G401.6 (cell line): Measurements from ENCODE around the gene COMMD7.

Experiments
- FAIRE-seq: peaks from 2 replicates; lab custom pipeline; 2012; peaks lifted over from hg19 to GRCh38; lab: Jason Lieb, UNC

COMMD7 gene

DNA sequence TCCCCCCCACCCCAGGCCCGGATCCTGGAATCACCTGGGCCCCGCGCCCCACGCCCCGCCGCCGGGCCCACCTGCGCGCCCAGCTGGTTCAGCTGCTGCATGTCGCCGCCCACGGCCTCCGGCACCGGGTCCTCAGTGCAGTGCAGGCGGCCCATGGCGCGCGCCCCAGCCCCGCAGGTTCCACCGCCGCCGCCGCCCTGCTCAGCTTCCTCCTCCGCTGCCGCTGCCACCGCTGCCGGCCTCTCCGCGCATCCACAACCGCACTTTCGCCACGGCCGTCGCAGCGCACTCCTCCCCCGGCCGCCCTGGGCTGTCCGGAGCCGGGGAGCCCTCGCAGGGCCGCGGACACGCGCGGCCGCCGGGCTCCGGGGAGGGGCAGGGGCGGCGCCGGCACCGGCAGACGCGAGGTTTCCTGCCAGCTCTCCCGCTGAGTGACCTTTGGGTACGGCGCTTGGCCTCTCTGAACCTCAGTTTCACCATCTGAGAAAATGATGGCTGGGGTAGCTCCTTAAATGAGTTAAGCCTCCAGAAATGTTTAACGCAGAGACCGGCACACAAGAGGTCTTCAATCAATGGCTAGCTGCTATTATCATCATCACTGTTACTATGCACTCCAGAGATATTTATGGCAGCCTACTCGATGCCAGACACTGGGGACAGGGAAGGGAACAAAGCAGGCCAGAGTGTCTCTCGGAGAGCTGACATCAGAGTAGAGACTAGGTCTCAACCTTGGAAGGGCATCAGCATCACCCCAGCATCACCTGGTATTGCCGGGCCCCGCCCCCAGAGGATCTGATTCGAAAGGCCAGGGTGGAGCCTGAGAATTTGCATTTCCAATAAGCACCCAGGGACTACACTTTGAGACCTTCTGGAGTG is at the start of gene COMMD7:
Gene COMMD7 (minus strand): TSS at position 231 of the 876 bp plus-strand sequence. CDS start 76 bp downstream, at position 155.
- no peak for FAIRE-seq

DNA sequence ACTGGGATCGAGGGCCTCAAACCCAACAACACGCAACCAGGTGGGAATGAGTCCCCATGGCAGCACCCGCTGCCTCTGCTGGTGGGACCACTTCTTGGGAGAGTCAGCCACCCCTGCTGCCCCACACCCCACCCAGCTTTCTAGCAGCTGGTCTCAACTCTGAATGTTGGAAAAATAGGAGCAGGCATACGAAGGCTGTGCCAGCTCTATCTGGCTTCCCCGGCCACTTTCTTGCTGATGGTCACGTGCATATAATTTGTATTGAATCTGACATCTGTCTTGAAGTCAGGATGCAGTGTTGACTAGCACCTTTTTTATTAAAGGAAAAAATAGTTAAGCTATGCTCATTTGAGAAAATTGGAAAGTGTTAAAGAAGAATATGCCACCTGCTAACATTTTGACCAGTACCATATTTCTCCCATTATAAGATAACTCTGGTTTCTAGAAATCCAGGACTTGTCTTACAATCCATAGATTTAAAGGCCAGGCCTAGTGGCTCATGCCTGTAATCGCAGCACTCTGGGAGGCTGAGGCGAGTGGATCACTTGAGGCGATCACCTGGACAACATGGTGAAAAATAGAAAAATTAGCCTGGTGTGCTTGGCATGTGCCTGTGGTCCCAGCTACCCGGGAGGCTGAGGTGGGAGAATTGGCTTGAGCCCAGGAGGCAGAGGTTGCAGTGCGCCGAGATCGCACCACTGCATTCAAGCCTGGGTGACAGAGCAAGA is 49.6 kb upstream of the COMMD7 start:
- no peak for FAIRE-seq

DNA sequence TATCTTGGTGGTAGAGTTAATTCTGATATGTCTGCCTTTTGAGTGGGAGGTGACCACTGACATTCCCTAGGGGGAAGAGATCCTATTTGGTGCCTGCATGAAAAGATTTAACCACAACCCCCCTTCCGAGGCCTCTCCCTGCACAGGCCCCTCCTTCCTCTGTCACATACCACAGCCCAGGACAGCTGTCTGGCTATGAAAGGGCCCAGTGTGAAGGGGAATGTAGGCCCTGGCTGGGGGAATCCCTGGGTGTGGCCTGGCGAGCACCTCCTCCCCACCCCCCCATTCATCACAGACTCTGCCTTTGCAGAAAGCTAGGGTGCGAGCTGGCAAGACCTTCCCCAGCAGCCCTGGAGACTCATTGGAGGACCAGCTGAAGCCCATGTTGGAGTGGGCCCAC is 49.0 kb upstream of the COMMD7 start:
- no peak for FAIRE-seq

DNA sequence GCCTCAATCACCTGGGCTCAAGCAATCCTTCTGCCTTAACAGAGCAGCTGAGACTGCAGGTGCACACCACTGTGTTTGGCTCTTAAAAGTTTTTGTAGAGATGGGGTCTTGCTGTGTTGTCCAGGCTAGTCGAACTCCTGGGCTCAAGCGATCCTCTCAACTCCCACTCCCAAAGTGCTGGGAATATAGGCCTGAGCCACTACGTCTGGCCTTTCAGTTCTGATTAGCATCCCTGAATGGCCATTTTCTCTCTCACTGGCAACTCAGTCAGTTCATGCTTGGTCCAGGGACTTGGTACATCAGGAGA is 47.4 kb upstream of the COMMD7 start:
- FAIRE-seq: no peak

DNA sequence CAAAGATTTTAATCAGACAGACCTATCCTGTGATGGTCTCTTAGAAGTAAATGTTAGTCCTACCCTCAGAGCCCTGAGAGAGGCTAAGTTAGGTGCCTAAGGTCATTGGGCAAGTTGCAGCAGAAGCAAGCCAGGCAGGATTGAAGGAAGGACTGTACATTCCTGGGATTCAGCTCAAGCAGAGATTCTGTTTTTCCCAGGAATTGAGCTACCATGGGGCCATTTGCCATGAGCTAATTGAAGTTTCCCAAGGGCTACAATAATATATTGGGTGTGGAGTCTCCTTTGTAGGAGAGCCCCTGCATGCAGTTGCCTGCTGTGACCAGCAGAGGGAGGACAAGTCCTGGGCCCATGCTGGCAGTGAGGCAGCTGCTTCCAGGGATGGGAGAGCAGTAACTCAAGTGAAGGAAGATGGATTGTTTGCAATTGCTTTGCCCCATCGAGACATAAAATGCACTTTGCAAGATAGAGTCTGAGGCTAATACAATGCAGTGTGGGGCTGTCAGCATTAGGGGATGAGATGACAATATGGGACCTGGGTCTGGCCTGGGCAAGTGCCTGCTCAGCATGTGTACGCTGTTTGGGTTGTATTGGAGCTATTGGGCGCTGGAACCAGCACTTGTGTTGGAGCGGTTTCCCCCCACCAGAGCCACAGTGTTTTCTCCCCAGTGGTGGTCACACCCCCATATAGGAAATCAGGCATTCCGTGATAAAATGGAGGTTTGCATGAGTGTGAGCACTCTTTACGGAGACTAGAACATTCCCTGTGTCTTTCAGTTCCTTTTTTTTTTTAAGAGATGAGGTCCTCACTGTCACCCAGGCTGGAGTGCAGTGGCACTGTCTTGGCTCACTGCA is 46.9 kb upstream of the COMMD7 start:
- peak; percentile 86 for FAIRE-seq

DNA sequence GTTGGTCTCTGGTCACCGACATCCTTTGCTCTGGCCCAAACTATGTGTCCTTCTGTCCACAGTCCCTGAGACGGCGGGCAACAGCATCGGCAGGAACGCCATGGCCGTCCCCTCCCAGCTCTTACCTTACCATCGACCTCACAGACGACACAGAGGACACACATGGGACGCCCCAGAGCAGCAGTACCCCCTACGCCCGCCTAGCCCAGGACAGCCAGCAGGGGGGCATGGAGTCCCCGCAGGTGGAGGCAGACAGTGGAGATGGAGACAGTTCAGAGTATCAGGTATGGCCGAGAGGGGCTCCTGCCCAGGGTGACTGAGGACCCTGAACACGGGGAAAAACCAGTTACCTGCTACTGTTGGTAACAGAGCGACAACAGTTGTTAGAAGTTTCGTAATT is 43.9 kb upstream of the COMMD7 start:
- FAIRE-seq: no peak

DNA sequence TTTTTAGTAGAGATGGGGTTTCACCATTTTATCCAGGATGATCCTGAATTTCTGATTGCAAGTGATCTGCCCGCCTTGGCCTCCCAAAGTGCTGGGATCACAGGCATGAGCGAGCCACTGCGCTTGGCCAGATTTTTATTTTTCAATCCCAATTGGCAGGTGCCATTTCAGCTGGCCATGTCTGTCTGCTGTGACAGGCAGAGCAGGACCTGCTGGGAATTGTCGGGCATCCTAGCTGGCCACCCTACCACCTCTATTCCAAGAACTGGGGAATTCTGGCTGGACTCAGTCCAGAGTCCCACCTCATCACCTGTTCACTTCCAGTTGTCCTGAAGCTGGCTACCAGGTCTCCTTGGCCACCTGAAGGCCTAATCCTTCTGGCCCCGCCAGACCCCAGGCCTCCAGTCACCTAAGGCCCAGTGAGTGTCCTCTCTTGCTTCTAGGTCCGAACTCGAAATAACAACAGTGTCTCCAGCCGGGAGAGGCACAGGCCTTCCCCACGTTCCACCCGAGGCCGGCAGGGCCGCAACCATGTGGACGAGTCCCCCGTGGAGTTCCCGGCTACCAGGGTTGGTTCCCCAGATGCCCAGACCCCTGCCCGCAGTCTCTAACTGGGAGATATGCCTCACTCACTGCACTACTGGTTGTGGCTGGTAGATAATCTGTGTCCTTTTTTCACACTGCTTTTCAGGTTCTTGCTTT is 42.9 kb upstream of the COMMD7 start:
- no peak for FAIRE-seq

DNA sequence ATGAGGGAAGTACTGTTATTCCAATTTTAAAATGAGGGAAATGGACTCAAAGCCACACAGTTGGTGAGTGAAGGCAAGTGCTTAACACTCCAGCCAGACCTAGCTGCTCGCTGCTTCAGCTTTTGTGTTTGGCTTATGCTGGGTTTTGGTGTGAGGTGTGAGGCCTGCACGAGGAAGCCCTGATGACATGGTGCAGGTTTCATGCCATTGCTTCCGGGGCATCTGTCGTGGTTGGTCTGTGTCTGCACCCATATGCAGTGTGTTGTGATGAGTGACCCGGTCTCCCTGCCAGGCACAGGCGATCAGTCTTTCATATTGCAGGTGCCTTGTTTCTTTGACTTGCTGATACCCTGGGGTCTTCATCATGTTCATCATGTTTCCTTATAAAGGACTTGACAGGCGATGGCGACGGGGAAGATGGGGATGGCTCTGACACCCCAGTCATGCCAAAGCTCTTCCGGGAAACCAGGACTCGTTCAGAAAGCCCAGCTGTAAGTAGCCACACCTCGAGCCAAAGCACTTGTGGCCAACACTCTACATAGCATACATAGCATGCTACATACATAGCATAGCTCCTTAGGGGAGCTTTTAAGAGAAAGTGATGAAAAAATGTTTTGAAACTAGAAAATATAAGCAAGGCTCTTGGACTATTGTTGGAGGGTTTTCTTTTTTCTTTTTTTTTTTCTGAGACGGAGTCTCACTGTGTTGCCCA is 41.3 kb upstream of the COMMD7 start:
- no peak for FAIRE-seq

DNA sequence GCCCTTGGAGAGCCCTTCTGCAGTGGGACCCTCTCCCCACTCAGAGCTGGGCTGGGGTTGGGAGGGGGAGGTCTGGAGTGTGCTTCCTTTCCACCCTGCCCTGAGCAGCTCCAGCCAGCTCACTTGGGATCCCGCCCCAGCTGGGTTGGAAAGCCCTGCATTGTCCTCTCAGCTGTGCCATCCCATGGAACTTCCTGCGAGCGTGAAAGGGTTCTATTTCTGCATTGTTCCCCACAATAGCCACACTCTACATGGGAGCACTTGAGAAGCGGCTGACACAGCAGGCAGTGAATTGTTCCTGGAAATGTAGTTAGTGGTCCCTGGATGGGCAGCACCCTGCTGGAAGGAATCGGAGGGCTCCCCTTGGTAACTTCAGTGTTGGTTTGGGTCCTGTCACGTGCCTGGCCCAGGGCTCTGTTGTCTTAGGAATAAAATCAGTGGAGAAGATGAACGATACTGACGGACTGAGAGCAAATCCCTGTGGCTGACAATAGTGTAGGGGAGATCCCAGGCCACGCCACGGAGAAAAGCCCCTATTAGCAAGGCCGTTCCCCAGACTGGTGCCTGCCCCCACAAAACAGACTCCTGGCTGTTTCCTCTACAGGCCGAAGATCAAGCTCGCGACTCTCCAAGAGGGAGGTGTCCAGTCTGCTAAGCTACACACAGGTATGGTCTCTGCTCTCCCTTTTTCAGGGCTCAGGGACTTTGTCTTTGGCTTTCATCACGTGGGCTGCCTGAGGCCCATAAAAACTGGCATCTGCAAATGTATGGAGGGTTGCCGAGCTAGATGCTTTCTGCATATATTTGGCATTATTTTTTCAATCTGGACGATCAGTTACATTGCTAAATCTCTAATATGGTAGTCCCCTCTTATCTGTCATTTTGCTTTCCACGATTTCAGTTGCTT is 37.7 kb upstream of the COMMD7 start:
- FAIRE-seq: no peak

DNA sequence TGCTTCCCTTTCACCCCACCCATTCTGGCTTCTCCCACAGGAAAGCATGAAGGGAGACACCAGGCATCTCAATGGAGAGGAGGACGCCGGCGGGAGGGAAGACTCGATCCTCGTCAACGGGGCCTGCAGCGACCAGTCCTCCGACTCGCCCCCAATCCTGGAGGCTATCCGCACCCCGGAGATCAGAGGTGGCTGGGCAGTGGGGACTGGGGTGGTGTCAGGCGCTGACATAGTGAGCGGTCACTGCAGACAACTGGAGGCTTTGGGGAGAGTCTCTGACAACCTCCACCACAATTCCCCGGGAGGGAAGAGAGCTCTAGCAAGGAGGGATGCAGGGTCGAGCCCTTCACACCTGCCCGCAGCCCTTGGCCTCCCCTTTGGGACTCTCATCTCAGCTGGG is 37.0 kb upstream of the COMMD7 start:
- FAIRE-seq: no peak

DNA sequence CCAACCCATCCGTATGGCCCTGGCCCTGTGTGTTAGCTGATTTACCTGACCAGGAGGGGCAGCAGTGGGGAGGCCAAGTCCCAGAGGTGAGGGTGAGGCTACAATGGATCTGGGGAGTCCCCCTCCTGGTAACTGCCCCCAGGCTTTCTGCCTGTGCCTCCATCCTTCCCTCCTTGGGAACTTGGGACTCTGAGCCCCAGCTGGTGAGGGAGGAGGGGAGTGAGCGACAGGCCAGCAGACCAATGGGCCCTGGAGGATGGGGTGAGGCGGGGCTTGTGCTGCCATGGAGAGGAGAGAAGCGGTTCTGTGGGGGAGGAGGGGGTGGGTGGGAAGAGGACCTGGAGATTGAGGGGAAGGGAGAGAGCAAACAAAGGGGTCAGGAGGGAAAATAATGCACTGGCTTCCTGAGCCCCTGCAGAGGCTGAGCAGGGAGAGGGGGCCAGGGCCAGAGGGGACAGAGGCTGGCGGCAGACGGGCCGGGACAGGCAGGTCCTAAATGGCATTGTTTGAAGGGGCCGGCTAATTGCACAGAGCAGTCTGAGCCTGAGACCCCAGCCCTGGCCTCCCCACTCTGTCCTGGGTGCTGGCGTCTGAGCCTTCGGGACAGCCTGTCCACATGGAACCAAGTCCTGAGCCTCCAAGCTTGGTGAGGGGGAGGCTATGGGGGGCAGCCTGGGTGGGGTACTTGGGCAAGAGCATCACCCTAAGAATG is 36.4 kb upstream of the COMMD7 start:
- FAIRE-seq: no peak

DNA sequence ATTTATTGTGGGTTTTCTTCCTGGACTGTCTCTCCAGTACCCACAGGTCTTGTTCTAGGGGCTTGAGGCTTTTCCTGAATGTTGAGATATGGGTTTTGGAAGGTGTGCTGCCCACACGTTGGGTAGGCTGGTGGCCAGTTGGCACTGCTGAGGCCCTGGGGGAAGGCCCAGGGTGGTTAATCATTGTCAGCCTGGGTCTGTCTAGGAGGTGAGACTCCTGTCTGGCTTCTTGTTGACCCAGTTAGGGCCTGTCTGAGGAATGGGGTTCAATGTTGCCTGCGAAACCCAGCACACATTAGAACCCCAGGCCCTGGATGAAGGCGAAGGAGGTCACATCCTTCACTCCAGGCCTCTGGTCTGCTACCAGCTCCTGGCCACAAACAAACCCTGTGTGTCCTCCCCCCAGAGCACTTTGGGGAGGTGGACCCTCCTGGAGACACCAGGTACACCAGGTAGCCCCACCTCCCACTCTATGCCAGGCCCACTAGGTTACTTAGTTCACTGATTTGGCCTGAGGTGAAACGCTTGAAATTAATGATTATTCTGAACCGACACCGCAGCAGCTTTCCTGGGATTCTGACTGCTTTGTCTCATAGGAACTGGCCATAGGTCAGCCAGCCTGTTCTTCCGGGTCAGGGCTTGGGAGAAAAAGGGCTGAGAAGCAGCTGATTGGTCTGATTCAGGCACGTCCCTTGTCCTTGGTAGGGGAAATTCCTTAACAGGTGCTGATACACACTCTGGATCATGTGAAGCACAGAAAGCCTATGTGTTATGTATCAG is 34.1 kb upstream of the COMMD7 start:
- no peak for FAIRE-seq

DNA sequence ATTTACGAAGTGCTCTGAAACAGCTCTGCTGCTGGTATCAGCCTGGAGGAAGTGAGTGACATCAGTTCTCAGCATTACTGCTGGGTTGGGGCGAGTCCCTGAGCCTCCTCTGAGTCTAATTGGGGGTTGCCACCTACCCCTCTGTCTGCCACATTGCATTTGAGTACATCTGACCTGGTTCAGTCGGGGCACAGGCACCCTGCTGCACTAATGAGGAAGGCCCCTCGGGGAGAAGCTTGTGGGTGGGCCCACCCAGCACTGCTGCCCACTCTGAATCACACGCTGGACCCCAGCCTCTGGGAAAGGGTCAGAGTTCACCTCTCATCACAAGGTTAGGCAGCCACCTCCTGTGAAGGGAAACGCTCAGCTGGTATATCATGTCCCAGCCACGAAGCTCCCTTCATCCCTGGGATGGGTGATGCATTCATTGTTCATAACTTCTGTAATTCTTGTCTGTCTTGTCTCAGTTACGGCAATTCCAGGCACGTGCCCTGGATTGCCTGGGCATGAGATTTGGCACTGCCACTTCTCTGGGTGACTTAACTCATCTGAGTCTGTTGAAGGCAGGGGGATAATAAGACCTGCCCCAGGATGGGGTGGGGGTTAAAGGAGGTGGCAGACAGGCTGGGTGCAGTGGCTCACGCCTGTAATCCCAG is 32.2 kb upstream of the COMMD7 start:
- no peak for FAIRE-seq

DNA sequence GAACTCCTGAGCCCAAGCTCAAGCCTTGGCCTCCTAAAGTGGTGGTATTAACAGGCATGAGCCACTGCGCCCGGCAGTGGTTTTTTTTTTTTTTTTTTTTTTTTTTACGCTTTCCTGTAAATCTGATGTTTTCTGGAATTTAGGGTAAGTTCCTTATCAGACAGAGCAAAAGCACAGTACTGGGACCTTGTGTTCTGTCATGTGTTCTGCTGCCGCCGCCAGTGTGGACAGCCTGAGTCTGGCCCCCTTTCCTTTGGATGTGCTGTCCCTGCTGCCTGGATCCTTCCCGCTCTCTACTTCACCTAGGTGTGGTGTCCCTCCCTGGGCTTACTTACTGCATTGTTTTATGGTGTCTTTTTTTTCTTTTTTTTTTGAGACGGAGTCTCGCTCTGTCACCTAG is 30.6 kb upstream of the COMMD7 start:
- no peak for FAIRE-seq

DNA sequence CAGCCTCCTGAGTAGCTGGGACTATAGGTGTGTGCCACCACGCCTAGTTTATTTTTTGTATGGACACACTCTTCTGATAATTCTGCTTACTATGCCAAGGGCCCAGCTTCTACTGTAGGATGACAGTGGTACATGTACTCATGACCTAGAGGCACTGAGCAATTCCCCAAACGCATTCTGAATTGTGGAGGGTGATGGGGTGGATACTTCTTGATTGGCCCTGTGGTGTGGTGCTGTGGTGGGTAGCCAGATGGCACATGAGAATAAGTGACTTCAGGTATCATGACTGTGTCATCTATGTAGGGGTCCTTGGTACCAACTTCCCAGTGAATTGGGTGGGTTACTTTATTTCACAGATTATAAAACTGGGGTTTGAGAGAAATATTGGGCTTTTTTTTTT is 30.0 kb upstream of the COMMD7 start:
- FAIRE-seq: no peak

DNA sequence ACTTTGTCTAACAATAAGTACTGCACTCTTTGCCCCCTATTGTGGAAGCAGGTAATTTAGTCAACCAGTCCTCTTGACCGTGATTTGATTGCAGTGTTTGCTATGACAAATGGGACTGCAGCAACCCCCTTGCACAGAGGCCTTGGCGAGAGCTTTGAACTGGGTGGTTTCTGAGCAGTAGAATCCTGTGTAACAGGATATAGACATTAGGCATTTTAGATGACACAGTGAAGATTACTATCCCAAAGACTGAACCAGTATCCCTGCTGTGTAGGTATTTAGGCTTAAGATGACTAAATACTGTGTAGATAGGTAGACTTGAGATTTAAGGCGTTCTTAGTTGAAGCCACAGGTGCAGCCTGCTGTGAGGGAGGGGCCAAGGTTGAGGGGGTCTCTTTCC is 28.8 kb upstream of the COMMD7 start:
- no peak for FAIRE-seq

DNA sequence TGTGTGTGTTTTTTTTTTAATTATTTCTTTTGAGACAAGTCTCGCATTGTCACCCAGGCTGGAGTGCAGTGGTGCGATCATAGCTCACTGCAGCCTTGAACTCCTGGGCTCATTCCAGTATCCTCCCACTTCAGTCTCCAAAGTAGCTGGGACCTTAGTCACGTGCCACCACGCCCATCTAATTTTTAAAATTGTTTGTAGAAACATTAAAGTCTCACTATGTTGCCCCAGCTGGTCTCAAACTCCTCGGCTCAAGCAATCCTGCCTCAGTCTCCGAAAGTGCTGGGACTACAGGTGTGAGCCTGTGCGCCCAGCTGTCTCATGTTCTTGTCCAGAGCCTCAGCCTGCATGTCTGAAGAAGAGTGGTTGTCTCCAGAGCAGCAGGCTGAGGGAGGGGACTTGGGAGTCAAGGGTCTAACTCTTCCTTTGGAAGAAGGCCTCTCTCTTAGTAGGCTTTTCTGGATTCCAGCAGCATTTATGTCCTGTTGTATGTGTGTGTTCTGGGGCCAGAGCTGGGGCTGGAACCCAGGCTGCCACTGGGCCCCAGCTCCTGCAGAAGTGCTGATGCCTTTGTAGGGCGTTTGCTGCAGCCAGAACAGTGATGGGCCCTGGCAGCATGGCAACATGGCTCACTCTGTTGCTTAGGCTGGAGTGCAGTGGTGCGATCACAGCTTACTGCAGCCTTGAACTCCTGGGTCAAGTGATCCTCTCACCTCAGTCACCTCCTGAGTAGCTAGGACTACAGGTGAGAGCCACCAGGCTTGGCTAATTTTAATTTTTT is 24.3 kb upstream of the COMMD7 start:
- no peak for FAIRE-seq
